Brain microvascular endothelial cell (primary cell): ENCODE measurements around the gene EDA.

Experiments used
- DNase-seq: peaks from one replicate; pipeline ENCODE4 v3.0.0-alpha.2; 2020
- H3K27ac ChIP-seq: fragments of 250-450 bp; sonication (Bioruptor Pico); 2 replicates; pipeline ENCODE4 v1.5.1; 2020; ENCODE audit warnings: mild to moderate bottlenecking, moderate library complexity
- H3K27me3 ChIP-seq: fragments of 250-450 bp; sonication (Bioruptor Pico); replicated peaks from 2 replicates; pipeline ENCODE4 v1.5.1; 2020; ENCODE audit warnings: mild to moderate bottlenecking
- H3K36me3 ChIP-seq: fragments of 250-450 bp; sonication (Bioruptor Pico); replicated peaks from 2 replicates; pipeline ENCODE4 v1.5.1; 2020; ENCODE audit warnings: mild to moderate bottlenecking
- H3K4me3 ChIP-seq: 2 replicates; pipeline ENCODE4 v1.5.1; 2011; ENCODE audit warnings: low read depth, mild to moderate bottlenecking, control low read depth, low read length, moderate library complexity
- CTCF ChIP-seq: IDR thresholded peaks from 2 replicates; pipeline ENCODE4 v1.5.1; 2011; ENCODE audit warnings: low read depth, mild to moderate bottlenecking, moderate library complexity, low read length, control low read depth, inconsistent platforms; ENCODE audit errors: missing control alignments
- in situ Hi-C: cut with HindIII; loops from 2 replicates; pipeline ENCODE4 v1.10.0; 2017; ENCODE audit warnings: low sequenced_read_pairs, low pct_ligation_motif_present

Gene EDA

GRCh38 chrX:70016513-70016912, 400.6 kb downstream of the EDA start:
- no peak for TF ChIP-seq CTCF
- H3K36me3 ChIP-seq, result no peaks in the 10 kb centered on the region
- no peaks in the 10 kb centered on the region for H3K27me3 ChIP-seq
- in situ Hi-C loops, result no loop called here
- H3K27ac ChIP-seq, result no peak overlapping the region
- no peak overlapping the region for H3K4me3 ChIP-seq
- no peak for DNase-seq

GRCh38 chrX:70022616-70023015, 406.7 kb downstream of the EDA start:
- Histone ChIP-seq H3K27ac (no peak overlapping the region), H3K27me3 (no peaks in the 10 kb centered on the region), H3K4me3 (no peak overlapping the region), H3K36me3 (no peaks in the 10 kb centered on the region)
- no peak for TF ChIP-seq CTCF
- DNase-seq, result no peak
- in situ Hi-C loops, result no loop called here

DNA sequence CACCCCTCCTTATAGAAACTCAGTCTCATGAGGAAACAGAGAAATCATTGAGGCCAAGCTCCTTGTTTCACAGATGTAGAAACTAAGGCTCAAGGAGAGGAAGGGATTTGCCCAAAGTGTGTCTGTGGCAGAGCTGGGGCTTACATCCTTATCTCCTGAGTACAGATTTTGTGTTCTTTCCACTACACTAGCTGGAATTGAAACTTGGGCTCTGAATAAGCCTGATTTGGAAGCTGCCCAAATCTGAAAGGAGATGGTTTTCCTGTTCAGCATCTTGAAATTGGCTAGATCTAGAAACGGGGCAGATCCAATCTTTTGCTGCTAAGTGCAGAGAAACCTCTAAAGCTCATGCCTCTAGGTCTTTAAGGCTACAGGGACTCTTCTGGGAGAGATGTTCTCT, 409.6 kb downstream of the EDA start:
- in situ Hi-C loops, result no loop called here
- Histone ChIP-seq H3K36me3 (no peaks in the 10 kb centered on the region), H3K4me3 (no peak overlapping the region), H3K27ac (no peak overlapping the region), H3K27me3 (no peaks in the 10 kb centered on the region)
- no peak for DNase-seq
- no peak for TF ChIP-seq CTCF

GRCh38 chrX:70026112-70026850, 410.4 kb downstream of the EDA start:
- no peak for TF ChIP-seq CTCF
- no peaks in the 10 kb centered on the region for H3K36me3 ChIP-seq
- no peak for DNase-seq
- no peaks in the 10 kb centered on the region for H3K27me3 ChIP-seq
- H3K27ac ChIP-seq, result peak overlapping the region; percentile 25
- in situ Hi-C loops, result no loop called here
- no peak overlapping the region for H3K4me3 ChIP-seq

- in situ Hi-C loops, result no loop called here
- Histone ChIP-seq H3K36me3 (no peaks in the 10 kb centered on the region), H3K4me3 (no peak overlapping the region), H3K27me3 (no peaks in the 10 kb centered on the region), H3K27ac (peak overlapping the region; percentile 25)
- no peak for TF ChIP-seq CTCF
- no peak for DNase-seq
Observed at GRCh38 chrX:70026851-70027200, 410.9 kb downstream of the EDA start.

DNA sequence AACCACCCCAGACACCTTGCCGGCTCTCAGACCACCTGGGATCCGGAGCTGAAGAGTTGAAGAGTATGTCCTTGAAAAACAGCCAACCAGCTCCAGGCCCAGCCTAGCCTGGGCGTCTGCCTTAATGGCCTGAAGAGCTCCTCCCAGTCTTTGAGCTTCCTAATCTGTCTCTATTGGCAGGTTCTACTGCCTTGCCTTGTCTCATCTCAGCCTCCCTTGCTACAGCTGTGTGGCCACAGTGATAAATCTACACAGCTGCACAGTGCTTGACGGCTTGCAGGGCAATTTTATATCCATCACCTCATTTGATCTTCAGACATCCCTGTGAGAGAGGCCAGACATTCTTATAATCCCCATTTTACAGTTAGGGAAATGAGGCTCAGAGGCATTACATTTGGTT, 413.9 kb downstream of the EDA start:
- H3K36me3 ChIP-seq, result no peaks in the 10 kb centered on the region
- in situ Hi-C loops, result no loop called here
- TF ChIP-seq CTCF, result no peak
- H3K27ac ChIP-seq, result no peak overlapping the region
- H3K4me3 ChIP-seq, result no peak overlapping the region
- no peaks in the 10 kb centered on the region for H3K27me3 ChIP-seq
- no peak for DNase-seq
